Adrenal gland (tissue), 12 donors: ENCODE measurements around the gene HSBP1L1. TPM values are rescaled to one million over a fixed set of nuclear protein-coding genes. Genes with fewer than 3 reads are reported as not detected.
A peak's percentile ranks its signal among the peaks of the same experiment; 100 is the strongest.

ENCODE experiments used
- DNase-seq, 7 donors: peaks; one replicate each; pipeline ENCODE4 v3.0.0-alpha.2; 2019 to 2020
- H3K27ac ChIP-seq, 5 donors: fragments of 200-600 bp; sonication (generic) in 4 of 5; 1 replicate in 3 of 5; 2 replicates in 2 of 5; pipeline versions ENCODE4 v1.5.1 to v1.8.0; 2016 to 2020; ENCODE audit warnings: mild to moderate bottlenecking in 1 of 5
- H3K27me3 ChIP-seq: fragments of 200-600 bp; 2 replicates; pipeline ENCODE4 v1.8.0; 2021
- H3K36me3 ChIP-seq, 2 donors: fragments of 200-600 bp; replicated peaks in 1 of 2; 1 replicate in 1 of 2; 2 replicates in 1 of 2; pipeline versions ENCODE4 v1.5.1 to v1.8.0; 2018 to 2022
- H3K4me1 ChIP-seq, 2 donors: fragments of 200-600 bp; replicated peaks in 1 of 2; 1 replicate in 1 of 2; 2 replicates in 1 of 2; pipeline versions ENCODE4 v1.5.1 to v1.8.0; 2018 to 2021
- H3K4me3 ChIP-seq, 4 donors: fragments of 200-600 bp; sonication (generic) in 3 of 4; one replicate each; pipeline ENCODE4 v1.5.1; 2016 to 2018
- H3K9me3 ChIP-seq, 3 donors: fragments of 200-600 bp; sonication (generic) in 1 of 3; replicated peaks in 1 of 3; 1 replicate in 2 of 3; 2 replicates in 1 of 3; pipeline versions ENCODE4 v1.5.1 to v1.8.0; 2016 to 2021
- POLR2A ChIP-seq, 2 donors: fragments of 450-650 bp; IDR thresholded peaks; one replicate each; pipeline ENCODE4 v1.6.1; 2017; ENCODE audit warnings: antibody characterized with exemption in 2 of 2, mild to moderate bottlenecking in 2 of 2, moderate library complexity in 1 of 2
- WGBS, 4 donors: extraction: QIAGEN DNeasy Blood & Tissue Kit in 2 of 4; methylation state at CpG; one replicate each; pipeline versions ENCODE4 v1.1.5 to v1.1.7; 2013 to 2017; 5-methylcytosine and 5-hydroxymethylcytosine counted together
- intact Hi-C, 2 donors: fragments of 100-400 bp; cut with DNase I; formaldehyde crosslinking; loops; one replicate each; pipeline versions ENCODE4 v1.14.1 to v1.15.0; 2022 to 2023
- polyA plus RNA-seq, 3 donors: library from polyadenylated mRNA; stranded (reverse); fragments of 200-250 nt in 2 of 3; fragments of 350-450 nt in 1 of 3; fragmentation: Illumina TruSeq in 1 of 3; extraction: RNeasy Lipid Tissue Mini Kit (QIAGEN cat#74804) in 1 of 3; gene quantifications; one replicate each; pipeline ENCODE4 v1.2.3, GENCODE V29; 2013 to 2014
- total RNA-seq, 9 donors: library from RNA; depleted of rRNA in 4 of 9; stranded (reverse); fragments of >200 nt in 4 of 9; fragments of 120-200 nt in 1 of 9; fragmentation: NEBNext Ultra II Directional in 1 of 9; extraction: Animal tissue kit (Norgen Biotek cat#: 25700) in 1 of 9; gene quantifications; one replicate each; pipeline versions ENCODE4 v1.1.0 to v1.2.4, GENCODE V29; 2013 to 2023
- TF ChIP-seq, protein P1 (sequence below), 6 experiments: fragments of 450-650 bp in 4 of 6; fragments of 200-600 bp in 2 of 6; sonication (generic) in 1 of 6; IDR thresholded peaks; 1 replicate in 5 of 6; 2 replicates in 1 of 6; pipeline versions ENCODE4 v1.5.1 to v1.8.0; 2016 to 2021; ENCODE audit warnings: antibody characterized with exemption in 6 of 6, mild to moderate bottlenecking in 2 of 6, moderate library complexity in 1 of 6
- donor health status: healthy with polysubstance abuse.
- donor health status: Bipolar disorder and iron deficiency.
- donor health status: DM: yes; HTN: yes; CAD: no.
- donor health status: DM: no; HTN: no; CAD: no.
- donor health status: DM: no; HTN: no; CAD: no.
- donor health status: DM: yes; HTN: yes; CAD: no.

The HSBP1L1 gene
- total and polyA plus RNA-seq, 12 donors: 17.3 to 182 (median 36.0) TPM

DNA sequence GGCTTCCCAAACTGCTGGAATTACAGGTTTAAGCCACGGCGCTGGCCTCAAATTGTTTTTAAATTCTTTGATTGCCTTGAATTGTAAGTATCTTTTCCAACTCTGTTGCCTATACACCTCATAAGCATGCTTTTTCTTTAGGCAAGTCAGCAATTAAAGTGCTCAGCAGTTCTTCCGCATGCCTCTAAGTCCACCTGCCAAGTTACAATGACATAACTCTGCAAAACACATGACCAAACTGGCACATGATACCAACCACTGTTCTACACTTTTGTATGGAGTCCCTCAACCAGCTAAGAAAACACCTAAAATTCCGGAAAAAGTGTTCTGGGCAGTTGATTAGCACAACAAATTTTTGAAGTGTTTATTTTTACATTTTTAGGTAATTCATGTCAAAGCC, 18.8 kb downstream of the HSBP1L1 start:
- peaks cover 9 to 32% of the 10 kb centered on the region in 2 donors for H3K4me1 ChIP-seq

GRCh38 chr18:79983793-79984192, 19.4 kb downstream of the HSBP1L1 start:
- 93 to 99% (median 96%) methylated on average over 7 of the region's 7 CpGs for WGBS, 4 donors
- no peak overlapping the region for H3K4me3 ChIP-seq
- intact Hi-C loops: no loop called here
- no peak for TF ChIP-seq POLR2A (IDR thresholded peaks at IDR 0.05)
- TF ChIP-seq, protein P1, sequence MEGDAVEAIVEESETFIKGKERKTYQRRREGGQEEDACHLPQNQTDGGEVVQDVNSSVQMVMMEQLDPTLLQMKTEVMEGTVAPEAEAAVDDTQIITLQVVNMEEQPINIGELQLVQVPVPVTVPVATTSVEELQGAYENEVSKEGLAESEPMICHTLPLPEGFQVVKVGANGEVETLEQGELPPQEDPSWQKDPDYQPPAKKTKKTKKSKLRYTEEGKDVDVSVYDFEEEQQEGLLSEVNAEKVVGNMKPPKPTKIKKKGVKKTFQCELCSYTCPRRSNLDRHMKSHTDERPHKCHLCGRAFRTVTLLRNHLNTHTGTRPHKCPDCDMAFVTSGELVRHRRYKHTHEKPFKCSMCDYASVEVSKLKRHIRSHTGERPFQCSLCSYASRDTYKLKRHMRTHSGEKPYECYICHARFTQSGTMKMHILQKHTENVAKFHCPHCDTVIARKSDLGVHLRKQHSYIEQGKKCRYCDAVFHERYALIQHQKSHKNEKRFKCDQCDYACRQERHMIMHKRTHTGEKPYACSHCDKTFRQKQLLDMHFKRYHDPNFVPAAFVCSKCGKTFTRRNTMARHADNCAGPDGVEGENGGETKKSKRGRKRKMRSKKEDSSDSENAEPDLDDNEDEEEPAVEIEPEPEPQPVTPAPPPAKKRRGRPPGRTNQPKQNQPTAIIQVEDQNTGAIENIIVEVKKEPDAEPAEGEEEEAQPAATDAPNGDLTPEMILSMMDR (IDR thresholded peaks at IDR 0.05): no peak
- no peaks in the 10 kb centered on the region for H3K27me3 ChIP-seq
- H3K27ac ChIP-seq: no peak overlapping the region
- H3K9me3 ChIP-seq: no peaks in the 10 kb centered on the region
- peaks cover 9 to 32% of the 10 kb centered on the region in 2 donors for H3K4me1 ChIP-seq
- peak in 1 of 7 donors; percentile 41 for DNase-seq
- H3K36me3 ChIP-seq: no peaks in the 10 kb centered on the region

More for the DNA sequence above, 18.8 kb downstream of the HSBP1L1 start:
- Histone ChIP-seq H3K27me3 (no peaks in the 10 kb centered on the region), H3K4me3 (no peak overlapping the region), H3K9me3 (no peaks in the 10 kb centered on the region), H3K36me3 (no peaks in the 10 kb centered on the region), H3K27ac (no peak overlapping the region)
- TF ChIP-seq, protein P1 (IDR thresholded peaks at IDR 0.05): no peak
- TF ChIP-seq POLR2A (IDR thresholded peaks at IDR 0.05): no peak
- DNase-seq: no peak
- intact Hi-C loops: no loop called here
- 91 to 94% (median 92%) methylated on average over 4 of the region's 4 CpGs for WGBS, 4 donors

DNA sequence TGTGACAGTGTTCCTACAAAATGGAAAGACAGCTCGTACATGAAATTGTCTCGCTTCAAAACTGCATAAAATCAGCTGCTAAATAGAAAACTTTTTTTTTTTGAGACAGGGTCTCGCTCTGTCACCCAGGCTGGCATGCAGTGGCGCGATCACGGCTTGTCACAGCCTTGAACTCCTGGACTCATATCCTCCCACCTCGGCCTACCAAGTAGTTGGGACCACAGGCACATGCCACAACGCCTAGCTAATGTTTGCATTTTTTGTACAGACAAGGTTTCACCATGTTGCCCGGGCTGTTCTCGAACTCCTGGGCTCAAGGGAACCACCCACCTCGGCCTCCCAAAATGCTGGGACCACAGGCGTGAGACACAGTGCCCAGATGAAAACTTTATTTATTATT, 20.7 kb downstream of the HSBP1L1 start:
- Histone ChIP-seq H3K27me3 (no peaks in the 10 kb centered on the region), H3K9me3 (no peaks in the 10 kb centered on the region), H3K27ac (no peak overlapping the region), H3K36me3 (no peaks in the 10 kb centered on the region), H3K4me1 (peaks cover 9 to 38% of the 10 kb centered on the region in 2 donors), H3K4me3 (no peak overlapping the region)
- intact Hi-C loops: loop anchor here in 1 of 2 donors (5.0 kb wide), 1 partner anchor 47 kb away; the partner anchor contains the start of gene RBFA
- TF ChIP-seq, protein P1 (IDR thresholded peaks at IDR 0.05): no peak
- TF ChIP-seq POLR2A (IDR thresholded peaks at IDR 0.05): no peak
- WGBS, 4 donors: 93 to 98% (median 94%) methylated on average over 12 of the region's 12 CpGs
- no peak for DNase-seq

- peaks cover 9 to 34% of the 10 kb centered on the region in 2 donors for H3K4me1 ChIP-seq
Observed at GRCh38 chr18:79986726-79987125, 22.3 kb downstream of the HSBP1L1 start.

More at GRCh38 chr18:79986726-79987125, 22.3 kb downstream of the HSBP1L1 start:
- Histone ChIP-seq H3K27me3 (no peaks in the 10 kb centered on the region), H3K9me3 (no peaks in the 10 kb centered on the region), H3K4me3 (peak overlapping the region in 1 of 4 donors; percentile 80), H3K36me3 (no peaks in the 10 kb centered on the region), H3K27ac (peak overlapping the region in 1 of 5 donors; percentile 99)
- intact Hi-C loops: loop anchor here in 1 of 2 donors (5.0 kb wide), 1 partner anchor 46 kb away; the partner anchor contains the start of gene RBFA
- DNase-seq: peak in 1 of 7 donors; percentile 49
- no peak for TF ChIP-seq POLR2A (IDR thresholded peaks at IDR 0.05)
- TF ChIP-seq, protein P1 (IDR thresholded peaks at IDR 0.05): no peak
- 43 to 64% (median 50%) methylated on average over 6 to 7 of the region's 7 CpGs for WGBS, 4 donors
